G401.6 (cell line): ENCODE data around the gene TLE1.

ENCODE experiments used
- FAIRE-seq: peaks from 2 replicates; lab custom pipeline; 2012; peaks lifted over from hg19 to GRCh38; lab: Jason Lieb, UNC

TLE1 gene

GRCh38 chr9:81686614-81687520 lies 2.5 kb downstream of the TLE1 start:
- FAIRE-seq: no peak

- FAIRE-seq: no peak
Measured at GRCh38 chr9:81685763-81686613, 3.4 kb downstream of the TLE1 start.

- FAIRE-seq: no peak
Measured at GRCh38 chr9:81684635-81685034, 4.7 kb downstream of the TLE1 start.

GRCh38 chr9:81683704-81684103 lies 5.6 kb downstream of the TLE1 start:
- no peak for FAIRE-seq

- no peak for FAIRE-seq
Measured at GRCh38 chr9:81683238-81683637, 6.1 kb downstream of the TLE1 start.

- FAIRE-seq: no peak
Measured at GRCh38 chr9:81682797-81683196, 6.5 kb downstream of the TLE1 start.

GRCh38 chr9:81682177-81682576 lies 7.2 kb downstream of the TLE1 start:
- FAIRE-seq: no peak

- no peak for FAIRE-seq
Measured at GRCh38 chr9:81680506-81680905, 8.8 kb downstream of the TLE1 start.

- no peak for FAIRE-seq
Measured at GRCh38 chr9:81680006-81680405, 9.3 kb downstream of the TLE1 start.

GRCh38 chr9:81678088-81678487 lies 11.3 kb downstream of the TLE1 start:
- no peak for FAIRE-seq

- FAIRE-seq: no peak
Measured at GRCh38 chr9:81676395-81676794, 13.0 kb downstream of the TLE1 start.

GRCh38 chr9:81673310-81673709 lies 16.0 kb downstream of the TLE1 start:
- FAIRE-seq: no peak

GRCh38 chr9:81671880-81672280 lies 17.5 kb downstream of the TLE1 start:
- no peak for FAIRE-seq

GRCh38 chr9:81669866-81670265 lies 19.5 kb downstream of the TLE1 start:
- no peak for FAIRE-seq

- FAIRE-seq: no peak
Measured at GRCh38 chr9:81669041-81669651, 20.2 kb downstream of the TLE1 start.

- FAIRE-seq: no peak
Measured at GRCh38 chr9:81666123-81666522, 23.2 kb downstream of the TLE1 start.

GRCh38 chr9:81665322-81665871 lies 23.9 kb downstream of the TLE1 start:
- no peak for FAIRE-seq

- no peak for FAIRE-seq
Measured at GRCh38 chr9:81664638-81665222, 24.6 kb downstream of the TLE1 start.

GRCh38 chr9:81661339-81661738 lies 28.0 kb downstream of the TLE1 start:
- FAIRE-seq: no peak

GRCh38 chr9:81656871-81657337 lies 32.4 kb downstream of the TLE1 start:
- no peak for FAIRE-seq

- FAIRE-seq: no peak
Measured at GRCh38 chr9:81656004-81656403, 33.3 kb downstream of the TLE1 start.

GRCh38 chr9:81653240-81653639 lies 36.1 kb downstream of the TLE1 start:
- FAIRE-seq: no peak
